Measurements from ENCODE around the gene LY86. TPM values are rescaled to one million over a fixed set of nuclear protein-coding genes. Genes with fewer than 3 reads are reported as not detected.

The LY86 gene
- total RNA-seq, 1 experiment from 2014 or later: not detected

GRCh38 chr6:6649824-6650349, 61.4 kb downstream of the LY86 start:
- H3K4me1 ChIP-seq (ENCODE audit: insufficient read depth, low read length): no peaks in the 10 kb centered on the region
- no peak overlapping the region for H2AK5ac ChIP-seq (ENCODE audit: insufficient read length, low read length)
- H4K5ac ChIP-seq (ENCODE audit: insufficient read length, low read depth, low read length): no peak overlapping the region
- Mint-ChIP-seq H3K36me3 (ENCODE audit: insufficient read depth in 1 of 3, low read depth in 3 of 3) (peaks cover 0 to 12% (median 2%) of the 10 kb centered on the region in 3 experiments; a peak in 3 of 7 replicates), H3K4me1 (peaks cover 18 to 22% of the 10 kb centered on the region in 2 experiments), H3K27ac (no peak overlapping the region), H3K9me3 (peaks cover 2 to 8% of the 10 kb centered on the region in 2 experiments; a peak in 3 of 5 replicates), H3K4me3 (no peak overlapping the region), H3K27me3 (ENCODE audit: low read depth) (peaks cover 47% of the 10 kb centered on the region)
- no peak overlapping the region for H3K23ac ChIP-seq (ENCODE audit: insufficient read length, low read depth, low read length)
- H3K18ac ChIP-seq (ENCODE audit: insufficient read length, low read depth, low read length): no peak overlapping the region
- H3T11ph ChIP-seq (ENCODE audit: low read length): no peak overlapping the region
- no peaks in the 10 kb centered on the region for H3K23me2 ChIP-seq (ENCODE audit: insufficient read length, low read depth, low read length, poor library complexity, severe bottlenecking)
- no peak overlapping the region for H2BK12ac ChIP-seq (ENCODE audit: insufficient read length, low read depth, low read length)
- no peak overlapping the region for H2BK5ac ChIP-seq (ENCODE audit: insufficient read length, low read length)
- no peak for DNase-seq
- H3K27me3 ChIP-seq (ENCODE audit: insufficient read depth, low read length): peaks cover 3% of the 10 kb centered on the region; the same call in 1 of the 2 replicates
- no peak overlapping the region for H4K8ac ChIP-seq (replicated peaks; ENCODE audit: insufficient read length, low read depth, low read length)
- no peak overlapping the region for H3K4ac ChIP-seq (ENCODE audit: low read depth, low read length)
- H4K91ac ChIP-seq (ENCODE audit: insufficient read length, low read depth, low read length): no peak overlapping the region
- H3K27ac ChIP-seq (ENCODE audit: insufficient read length, low read depth, low read length): no peak overlapping the region
- H2BK20ac ChIP-seq (ENCODE audit: low read depth, low read length, poor library complexity, severe bottlenecking): no peak overlapping the region
- H2BK15ac ChIP-seq (ENCODE audit: low read depth, low read length): no peak overlapping the region
- TF ChIP-seq, protein P1, sequence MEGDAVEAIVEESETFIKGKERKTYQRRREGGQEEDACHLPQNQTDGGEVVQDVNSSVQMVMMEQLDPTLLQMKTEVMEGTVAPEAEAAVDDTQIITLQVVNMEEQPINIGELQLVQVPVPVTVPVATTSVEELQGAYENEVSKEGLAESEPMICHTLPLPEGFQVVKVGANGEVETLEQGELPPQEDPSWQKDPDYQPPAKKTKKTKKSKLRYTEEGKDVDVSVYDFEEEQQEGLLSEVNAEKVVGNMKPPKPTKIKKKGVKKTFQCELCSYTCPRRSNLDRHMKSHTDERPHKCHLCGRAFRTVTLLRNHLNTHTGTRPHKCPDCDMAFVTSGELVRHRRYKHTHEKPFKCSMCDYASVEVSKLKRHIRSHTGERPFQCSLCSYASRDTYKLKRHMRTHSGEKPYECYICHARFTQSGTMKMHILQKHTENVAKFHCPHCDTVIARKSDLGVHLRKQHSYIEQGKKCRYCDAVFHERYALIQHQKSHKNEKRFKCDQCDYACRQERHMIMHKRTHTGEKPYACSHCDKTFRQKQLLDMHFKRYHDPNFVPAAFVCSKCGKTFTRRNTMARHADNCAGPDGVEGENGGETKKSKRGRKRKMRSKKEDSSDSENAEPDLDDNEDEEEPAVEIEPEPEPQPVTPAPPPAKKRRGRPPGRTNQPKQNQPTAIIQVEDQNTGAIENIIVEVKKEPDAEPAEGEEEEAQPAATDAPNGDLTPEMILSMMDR (conservative IDR thresholded peaks at IDR 0.05): no peak
- no peaks in the 10 kb centered on the region for H4K20me1 ChIP-seq (ENCODE audit: control insufficient read depth, insufficient read depth, insufficient read length)
- H3K79me2 ChIP-seq (ENCODE audit: insufficient read depth, low read length): no peaks in the 10 kb centered on the region
- no peak overlapping the region for H3K9ac ChIP-seq (ENCODE audit: extremely low read depth, insufficient read length, low read length)
- H3K9me3 ChIP-seq (ENCODE audit: control insufficient read depth, low read depth, low read length): no peaks in the 10 kb centered on the region
- no peak overlapping the region for H3K56ac ChIP-seq (ENCODE audit: insufficient read length, low read depth, low read length)
- WGBS (ENCODE audit: extremely low coverage, insufficient read length, low lambda C conversion rate): no CpG with 5 or more reads among the region's 7 CpGs
- no peak overlapping the region; the same call in 1 of the 2 replicates for H3K14ac ChIP-seq (ENCODE audit: insufficient read depth, low read length)
- no peak overlapping the region for H2AFZ ChIP-seq (ENCODE audit: low read length)
- no peaks in the 10 kb centered on the region for H3K79me1 ChIP-seq (ENCODE audit: insufficient read depth, low read depth, low read length, poor library complexity, severe bottlenecking)
- no peak overlapping the region for H3K4me2 ChIP-seq (ENCODE audit: insufficient read depth, insufficient read length, low read length)
- H2BK120ac ChIP-seq (ENCODE audit: low read depth, low read length, poor library complexity, severe bottlenecking): no peak overlapping the region

Measured in H9 (cell line).